ENCODE data around the gene SLC1A5.

SLC1A5 gene

GRCh38 chr19:46726971-46727501, 61.4 kb downstream of the SLC1A5 start:
- no peak for DNase-seq (ENCODE audit: low read depth in 2 of 3, low spot score in 1 of 3)

GRCh38 chr19:46726551-46726950, 61.8 kb downstream of the SLC1A5 start:
- DNase-seq (ENCODE audit: low read depth in 2 of 3, low spot score in 1 of 3), result no peak

GRCh38 chr19:46725859-46726393, 62.5 kb downstream of the SLC1A5 start:
- no peak for DNase-seq (ENCODE audit: low read depth in 2 of 3, low spot score in 1 of 3)

GRCh38 chr19:46725036-46725820, 63.2 kb downstream of the SLC1A5 start:
- no peak for DNase-seq (ENCODE audit: low read depth in 2 of 3, low spot score in 1 of 3)
